ENCODE measurements around the gene MPPED2.

- TF ChIP-seq, protein P1, sequence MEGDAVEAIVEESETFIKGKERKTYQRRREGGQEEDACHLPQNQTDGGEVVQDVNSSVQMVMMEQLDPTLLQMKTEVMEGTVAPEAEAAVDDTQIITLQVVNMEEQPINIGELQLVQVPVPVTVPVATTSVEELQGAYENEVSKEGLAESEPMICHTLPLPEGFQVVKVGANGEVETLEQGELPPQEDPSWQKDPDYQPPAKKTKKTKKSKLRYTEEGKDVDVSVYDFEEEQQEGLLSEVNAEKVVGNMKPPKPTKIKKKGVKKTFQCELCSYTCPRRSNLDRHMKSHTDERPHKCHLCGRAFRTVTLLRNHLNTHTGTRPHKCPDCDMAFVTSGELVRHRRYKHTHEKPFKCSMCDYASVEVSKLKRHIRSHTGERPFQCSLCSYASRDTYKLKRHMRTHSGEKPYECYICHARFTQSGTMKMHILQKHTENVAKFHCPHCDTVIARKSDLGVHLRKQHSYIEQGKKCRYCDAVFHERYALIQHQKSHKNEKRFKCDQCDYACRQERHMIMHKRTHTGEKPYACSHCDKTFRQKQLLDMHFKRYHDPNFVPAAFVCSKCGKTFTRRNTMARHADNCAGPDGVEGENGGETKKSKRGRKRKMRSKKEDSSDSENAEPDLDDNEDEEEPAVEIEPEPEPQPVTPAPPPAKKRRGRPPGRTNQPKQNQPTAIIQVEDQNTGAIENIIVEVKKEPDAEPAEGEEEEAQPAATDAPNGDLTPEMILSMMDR (IDR thresholded peaks at IDR 0.05): no peak
- TF ChIP-seq, protein P2, sequence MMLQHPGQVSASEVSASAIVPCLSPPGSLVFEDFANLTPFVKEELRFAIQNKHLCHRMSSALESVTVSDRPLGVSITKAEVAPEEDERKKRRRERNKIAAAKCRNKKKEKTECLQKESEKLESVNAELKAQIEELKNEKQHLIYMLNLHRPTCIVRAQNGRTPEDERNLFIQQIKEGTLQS (CRISPR knock-in tag; conservative IDR thresholded peaks at IDR 0.05): no peak
- TF ChIP-seq CREM (CRISPR knock-in tag; IDR thresholded peaks at IDR 0.05) (no peak), ESRRA (CRISPR knock-in tag; IDR thresholded peaks at IDR 0.05; ENCODE audit: borderline replicate concordance) (no peak), ZNF219 (CRISPR knock-in tag; IDR thresholded peaks at IDR 0.05; ENCODE audit: borderline replicate concordance) (no peak), IRF1 (CRISPR knock-in tag; IDR thresholded peaks at IDR 0.05) (no peak), NR3C1 (CRISPR knock-in tag; conservative IDR thresholded peaks at IDR 0.05; ENCODE audit: low read depth) (no peak)
- TF ChIP-seq, protein P3, sequence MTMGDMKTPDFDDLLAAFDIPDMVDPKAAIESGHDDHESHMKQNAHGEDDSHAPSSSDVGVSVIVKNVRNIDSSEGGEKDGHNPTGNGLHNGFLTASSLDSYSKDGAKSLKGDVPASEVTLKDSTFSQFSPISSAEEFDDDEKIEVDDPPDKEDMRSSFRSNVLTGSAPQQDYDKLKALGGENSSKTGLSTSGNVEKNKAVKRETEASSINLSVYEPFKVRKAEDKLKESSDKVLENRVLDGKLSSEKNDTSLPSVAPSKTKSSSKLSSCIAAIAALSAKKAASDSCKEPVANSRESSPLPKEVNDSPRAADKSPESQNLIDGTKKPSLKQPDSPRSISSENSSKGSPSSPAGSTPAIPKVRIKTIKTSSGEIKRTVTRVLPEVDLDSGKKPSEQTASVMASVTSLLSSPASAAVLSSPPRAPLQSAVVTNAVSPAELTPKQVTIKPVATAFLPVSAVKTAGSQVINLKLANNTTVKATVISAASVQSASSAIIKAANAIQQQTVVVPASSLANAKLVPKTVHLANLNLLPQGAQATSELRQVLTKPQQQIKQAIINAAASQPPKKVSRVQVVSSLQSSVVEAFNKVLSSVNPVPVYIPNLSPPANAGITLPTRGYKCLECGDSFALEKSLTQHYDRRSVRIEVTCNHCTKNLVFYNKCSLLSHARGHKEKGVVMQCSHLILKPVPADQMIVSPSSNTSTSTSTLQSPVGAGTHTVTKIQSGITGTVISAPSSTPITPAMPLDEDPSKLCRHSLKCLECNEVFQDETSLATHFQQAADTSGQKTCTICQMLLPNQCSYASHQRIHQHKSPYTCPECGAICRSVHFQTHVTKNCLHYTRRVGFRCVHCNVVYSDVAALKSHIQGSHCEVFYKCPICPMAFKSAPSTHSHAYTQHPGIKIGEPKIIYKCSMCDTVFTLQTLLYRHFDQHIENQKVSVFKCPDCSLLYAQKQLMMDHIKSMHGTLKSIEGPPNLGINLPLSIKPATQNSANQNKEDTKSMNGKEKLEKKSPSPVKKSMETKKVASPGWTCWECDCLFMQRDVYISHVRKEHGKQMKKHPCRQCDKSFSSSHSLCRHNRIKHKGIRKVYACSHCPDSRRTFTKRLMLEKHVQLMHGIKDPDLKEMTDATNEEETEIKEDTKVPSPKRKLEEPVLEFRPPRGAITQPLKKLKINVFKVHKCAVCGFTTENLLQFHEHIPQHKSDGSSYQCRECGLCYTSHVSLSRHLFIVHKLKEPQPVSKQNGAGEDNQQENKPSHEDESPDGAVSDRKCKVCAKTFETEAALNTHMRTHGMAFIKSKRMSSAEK (CRISPR knock-in tag; IDR thresholded peaks at IDR 0.05; ENCODE audit: borderline replicate concordance): no peak
- TF ChIP-seq, protein P4, sequence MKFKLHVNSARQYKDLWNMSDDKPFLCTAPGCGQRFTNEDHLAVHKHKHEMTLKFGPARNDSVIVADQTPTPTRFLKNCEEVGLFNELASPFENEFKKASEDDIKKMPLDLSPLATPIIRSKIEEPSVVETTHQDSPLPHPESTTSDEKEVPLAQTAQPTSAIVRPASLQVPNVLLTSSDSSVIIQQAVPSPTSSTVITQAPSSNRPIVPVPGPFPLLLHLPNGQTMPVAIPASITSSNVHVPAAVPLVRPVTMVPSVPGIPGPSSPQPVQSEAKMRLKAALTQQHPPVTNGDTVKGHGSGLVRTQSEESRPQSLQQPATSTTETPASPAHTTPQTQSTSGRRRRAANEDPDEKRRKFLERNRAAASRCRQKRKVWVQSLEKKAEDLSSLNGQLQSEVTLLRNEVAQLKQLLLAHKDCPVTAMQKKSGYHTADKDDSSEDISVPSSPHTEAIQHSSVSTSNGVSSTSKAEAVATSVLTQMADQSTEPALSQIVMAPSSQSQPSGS (CRISPR knock-in tag; IDR thresholded peaks at IDR 0.05; ENCODE audit: borderline replicate concordance, low read depth): no peak
Observed at GRCh38 chr11:30538251-30538650, 47.9 kb downstream of the MPPED2 start.
